Left lung (tissue), 10 donors: ENCODE measurements around the gene TLE1. TPM values are rescaled to one million over a fixed set of nuclear protein-coding genes. Genes with fewer than 3 reads are reported as not detected.

Experiments
- ATAC-seq: fragments of 200-7000 bp; cut with Tn5 transposase; one replicate; pipeline ENCODE4 v1.9.1; 2020; ENCODE audit warnings: moderate library complexity
- DNase-seq, 4 donors: peaks; one replicate each; pipeline ENCODE4 v3.0.0-alpha.2; 2013 to 2020
- H3K27ac ChIP-seq, 2 donors: fragments of 200-600 bp; sonication (generic) in 1 of 2; one replicate each; pipeline versions ENCODE4 v1.5.0 to v1.8.0; 2020 to 2021
- H3K27me3 ChIP-seq, 2 donors: fragments of 200-600 bp; sonication (generic) in 1 of 2; one replicate each; pipeline versions ENCODE4 v1.5.0 to v1.8.0; 2020 to 2021
- H3K36me3 ChIP-seq, 2 donors: fragments of 200-600 bp; sonication (generic) in 1 of 2; one replicate each; pipeline versions ENCODE4 v1.5.0 to v1.8.0; 2020 to 2021
- H3K4me1 ChIP-seq, 2 donors: fragments of 200-600 bp; one replicate each; pipeline ENCODE4 v1.8.0; 2021
- H3K4me3 ChIP-seq, 2 donors: fragments of 200-600 bp; sonication (generic) in 1 of 2; one replicate each; pipeline versions ENCODE4 v1.5.0 to v1.8.0; 2020 to 2021; ENCODE audit warnings: mild to moderate bottlenecking in 1 of 2
- H3K9me3 ChIP-seq, 2 donors: fragments of 200-600 bp; sonication (generic) in 1 of 2; one replicate each; pipeline versions ENCODE4 v1.5.0 to v1.8.0; 2020 to 2021
- CTCF ChIP-seq, 2 donors: fragments of 200-600 bp; sonication (generic) in 1 of 2; IDR thresholded peaks; one replicate each; pipeline versions ENCODE4 v1.5.0 to v1.8.0; 2021; ENCODE audit warnings: antibody characterized with exemption in 2 of 2
- intact Hi-C, 2 donors: fragments of 100-400 bp; cut with DNase I; formaldehyde crosslinking; loops; one replicate each; pipeline versions ENCODE4 v1.11.2 to v1.14.2; 2022
- polyA plus RNA-seq, 6 donors: library from polyadenylated mRNA; unstranded; fragments of 120-200 nt; gene quantifications; one replicate each; pipeline ENCODE4 v1.2.1, GENCODE V29; 2013; ENCODE audit not compliant: insufficient read length in 6 of 6
- total RNA-seq, 2 donors: library from RNA; stranded (reverse); fragmentation: NEBNext Ultra II Directional; extraction: Animal tissue kit (Norgen Biotek cat#: 25700); gene quantifications; one replicate each; pipeline ENCODE4 v1.2.1, GENCODE V29; 2021
- donor health status: DM: no; HTN: yes; CAD: no.
- donor health status: DM: no; HTN: no; CAD: no.

Gene TLE1
- total and polyA plus RNA-seq, 8 donors, result 15.1 to 44.3 (median 40.0) TPM

- peak in 2 of 4 donors; percentile 94 for DNase-seq
- TF ChIP-seq CTCF (IDR thresholded peaks at IDR 0.05), result no peak
- H3K36me3 ChIP-seq, result peaks cover 0 to 73% of the 10 kb centered on the region in 2 donors
- no peak overlapping the region for H3K4me3 ChIP-seq
- intact Hi-C loops, result no loop called here
- no peaks in the 10 kb centered on the region for H3K27me3 ChIP-seq
- peak overlapping the region; percentile 41 to 72 for H3K27ac ChIP-seq
- peaks cover 0 to 11% of the 10 kb centered on the region in 2 donors for H3K4me1 ChIP-seq
- no peaks in the 10 kb centered on the region for H3K9me3 ChIP-seq
- ATAC-seq, result peak; percentile 79
Measured at GRCh38 chr9:81613002-81613812, 76.1 kb downstream of the TLE1 start.

DNA sequence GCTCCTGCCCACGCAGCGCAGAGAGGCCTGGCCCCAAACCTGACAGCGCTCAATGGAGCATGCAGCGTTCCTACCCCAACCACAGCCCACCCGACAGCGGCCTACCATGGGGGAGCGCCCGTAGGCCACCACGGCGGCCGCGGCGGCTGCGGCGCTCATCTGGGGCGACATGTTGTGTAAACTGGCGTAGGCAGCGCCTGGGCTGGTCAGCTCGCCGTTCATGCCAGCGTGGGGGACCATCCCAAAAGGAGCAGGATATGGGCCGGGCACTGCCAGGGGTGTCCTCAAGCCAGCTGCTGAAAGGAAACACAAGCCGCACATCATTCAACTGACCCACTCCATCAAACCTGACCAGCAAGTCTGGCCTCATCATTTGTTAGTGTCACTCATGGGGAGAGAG, 77.7 kb downstream of the TLE1 start:
- H3K36me3 ChIP-seq, result peaks cover 0 to 83% of the 10 kb centered on the region in 2 donors

GRCh38 chr9:81610740-81611107, 78.6 kb downstream of the TLE1 start:
- H3K27ac ChIP-seq, result no peak overlapping the region
- no peaks in the 10 kb centered on the region for H3K27me3 ChIP-seq
- peaks cover 0 to 82% of the 10 kb centered on the region in 2 donors for H3K36me3 ChIP-seq
- ATAC-seq, result no peak
- intact Hi-C loops, result no loop called here
- no peak for DNase-seq
- no peak for TF ChIP-seq CTCF (IDR thresholded peaks at IDR 0.05)
- H3K9me3 ChIP-seq, result no peaks in the 10 kb centered on the region
- no peak overlapping the region for H3K4me3 ChIP-seq
- H3K4me1 ChIP-seq, result peaks cover 0 to 11% of the 10 kb centered on the region in 2 donors

More for the DNA sequence above, 77.7 kb downstream of the TLE1 start:
- H3K4me3 ChIP-seq, result no peak overlapping the region
- H3K4me1 ChIP-seq, result peaks cover 0 to 11% of the 10 kb centered on the region in 2 donors
- H3K27me3 ChIP-seq, result no peaks in the 10 kb centered on the region
- intact Hi-C loops, result no loop called here
- H3K27ac ChIP-seq, result no peak overlapping the region
- DNase-seq, result no peak
- no peak for TF ChIP-seq CTCF (IDR thresholded peaks at IDR 0.05)
- no peak for ATAC-seq
- H3K9me3 ChIP-seq, result no peaks in the 10 kb centered on the region

DNA sequence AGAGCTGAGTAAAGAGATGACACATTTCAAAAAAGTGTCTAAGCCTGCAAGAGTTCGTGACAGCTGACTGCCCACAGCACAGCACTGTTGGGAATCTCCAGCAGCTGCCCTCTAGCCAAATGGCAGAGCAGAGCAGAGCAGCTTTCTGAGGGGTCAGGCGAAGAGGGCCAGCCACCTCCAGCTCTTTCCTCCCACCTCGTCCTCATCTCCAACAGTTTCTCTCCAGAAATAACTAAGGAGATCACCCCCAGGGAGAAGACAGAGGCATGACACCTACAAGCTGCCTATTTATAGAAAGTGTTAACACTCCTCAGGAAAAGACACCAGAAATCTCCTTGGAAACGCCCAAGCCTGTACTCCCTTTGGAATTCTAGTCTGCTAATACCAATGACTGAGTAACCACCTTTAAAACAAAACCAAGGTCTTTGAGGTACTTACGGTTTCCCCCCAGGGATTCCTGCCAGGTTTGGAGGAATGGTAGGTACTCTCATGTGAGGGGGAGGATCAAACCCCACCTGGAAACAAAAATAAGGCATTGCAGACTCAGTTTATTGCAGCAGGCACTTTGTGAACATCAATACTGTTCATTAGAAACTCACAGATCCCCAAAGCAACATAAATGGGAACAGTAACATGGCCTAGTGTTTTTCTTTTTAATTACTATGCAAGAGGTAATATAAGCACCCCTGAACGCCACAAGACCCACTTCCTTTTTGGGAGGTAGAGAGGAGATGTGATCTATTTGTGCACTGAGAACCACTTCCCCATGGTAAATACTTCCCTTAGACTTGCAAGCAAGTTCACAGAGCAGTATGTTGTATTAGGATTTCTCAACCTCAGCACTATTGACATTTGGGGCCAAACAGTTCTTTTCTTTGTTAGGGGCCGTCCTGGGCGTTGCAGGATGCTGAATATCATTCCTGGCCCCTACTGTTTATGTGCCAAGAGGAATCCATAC, 79.3 kb downstream of the TLE1 start:
- DNase-seq (no peak), ATAC-seq (no peak)
- H3K27me3 ChIP-seq, result no peaks in the 10 kb centered on the region
- H3K4me3 ChIP-seq, result no peak overlapping the region
- H3K4me1 ChIP-seq, result peaks cover 0 to 11% of the 10 kb centered on the region in 2 donors
- TF ChIP-seq CTCF (IDR thresholded peaks at IDR 0.05), result no peak
- peaks cover 0 to 76% of the 10 kb centered on the region in 2 donors for H3K36me3 ChIP-seq
- no peak overlapping the region for H3K27ac ChIP-seq
- intact Hi-C loops, result no loop called here
- no peaks in the 10 kb centered on the region for H3K9me3 ChIP-seq

DNA sequence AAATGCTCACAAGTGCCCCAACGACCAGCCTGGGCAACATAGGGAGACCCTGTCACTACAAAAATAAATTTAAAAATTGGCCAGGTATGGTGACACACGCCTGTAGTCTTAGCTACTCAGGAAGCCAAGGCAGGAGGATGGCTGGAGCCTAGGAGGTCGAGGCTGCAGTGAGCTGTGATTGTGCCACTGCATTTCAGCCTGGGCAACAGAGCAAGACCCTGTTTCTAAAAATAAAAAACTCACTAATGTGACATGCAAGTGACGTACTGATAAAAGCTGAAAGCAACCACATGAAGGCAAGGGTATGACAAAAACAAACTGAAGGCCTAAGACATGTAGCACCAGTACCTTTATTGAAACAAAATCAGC, 81.1 kb downstream of the TLE1 start:
- H3K36me3 ChIP-seq, result peaks cover 0 to 67% of the 10 kb centered on the region in 2 donors
- intact Hi-C loops, result no loop called here
- TF ChIP-seq CTCF (IDR thresholded peaks at IDR 0.05), result no peak
- H3K4me1 ChIP-seq, result peaks cover 4 to 11% of the 10 kb centered on the region in 2 donors
- no peak overlapping the region for H3K27ac ChIP-seq
- no peak overlapping the region for H3K4me3 ChIP-seq
- ATAC-seq, result no peak
- H3K9me3 ChIP-seq, result no peaks in the 10 kb centered on the region
- no peaks in the 10 kb centered on the region for H3K27me3 ChIP-seq
- DNase-seq, result no peak
